ENCODE measurements around the gene NAE1.

Gene NAE1

DNA sequence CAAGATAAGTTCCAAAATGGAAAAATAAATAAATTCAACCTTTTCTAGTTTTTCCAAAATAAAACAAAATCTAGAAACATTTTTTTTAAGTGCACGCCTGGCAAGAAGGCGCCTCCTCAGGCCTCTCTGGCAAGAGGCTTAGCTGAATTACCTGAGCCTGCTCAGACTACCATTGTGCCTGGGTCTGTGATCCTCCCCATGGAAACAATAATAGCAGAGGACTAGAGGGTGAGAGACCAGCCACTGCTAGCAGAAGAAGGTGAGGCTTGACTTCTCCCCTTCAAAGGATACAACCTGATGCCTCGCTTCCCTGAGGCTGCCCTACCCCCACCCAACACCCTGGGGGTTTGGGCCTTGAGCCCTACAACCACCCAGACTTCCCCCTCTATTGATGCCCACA, 44.2 kb downstream of the NAE1 start:
- no peak overlapping the region for H3K27ac ChIP-seq
- no peak for TF ChIP-seq ZFX (IDR thresholded peaks at IDR 0.05)
- TF ChIP-seq CTCF (conservative IDR thresholded peaks at IDR 0.05): no peak

DNA sequence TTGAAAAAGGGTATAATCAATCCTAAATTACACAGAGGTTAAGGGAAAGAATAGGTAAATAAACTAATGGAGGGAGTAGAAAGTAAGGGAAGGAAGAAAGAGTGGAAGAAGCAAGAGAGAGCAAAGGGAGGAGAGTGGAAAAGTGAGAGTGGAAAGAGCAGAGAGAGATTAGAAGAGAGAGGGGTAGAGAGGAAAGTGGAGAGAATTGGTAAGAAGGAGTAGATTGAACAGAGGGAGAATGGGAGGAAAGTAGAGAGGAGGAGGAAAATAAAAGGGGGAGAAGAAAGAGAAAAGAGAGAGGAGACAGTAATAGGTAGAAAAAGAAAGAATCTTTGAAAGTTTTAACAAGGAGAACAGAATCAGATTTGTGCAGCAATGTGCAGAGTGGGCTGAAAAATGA, 54.3 kb downstream of the NAE1 start:
- TF ChIP-seq ZFX (IDR thresholded peaks at IDR 0.05): no peak
- TF ChIP-seq CTCF (conservative IDR thresholded peaks at IDR 0.05): no peak
- no peak overlapping the region for H3K27ac ChIP-seq

DNA sequence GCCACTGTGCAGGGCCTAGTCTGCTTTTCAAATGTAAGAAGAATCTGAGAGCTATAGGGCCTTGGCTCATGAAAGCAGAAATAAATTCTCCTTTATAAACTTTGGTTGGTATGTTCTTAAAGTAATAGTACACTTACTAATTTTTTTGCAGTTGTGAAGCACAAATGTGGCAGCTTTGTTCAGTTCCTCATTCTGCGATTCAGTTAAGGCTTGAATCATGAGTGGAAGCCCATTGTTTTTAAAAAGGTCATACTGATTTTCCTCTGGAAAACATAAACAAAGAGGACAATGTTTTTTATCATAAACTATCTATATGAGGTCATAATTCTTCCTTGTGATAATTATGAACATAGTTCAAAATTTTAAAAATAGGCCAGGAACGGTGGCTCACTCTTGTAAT, 55.8 kb downstream of the NAE1 start:
- H3K27ac ChIP-seq: no peak overlapping the region
- TF ChIP-seq CTCF (conservative IDR thresholded peaks at IDR 0.05): no peak
- no peak for TF ChIP-seq ZFX (IDR thresholded peaks at IDR 0.05)

DNA sequence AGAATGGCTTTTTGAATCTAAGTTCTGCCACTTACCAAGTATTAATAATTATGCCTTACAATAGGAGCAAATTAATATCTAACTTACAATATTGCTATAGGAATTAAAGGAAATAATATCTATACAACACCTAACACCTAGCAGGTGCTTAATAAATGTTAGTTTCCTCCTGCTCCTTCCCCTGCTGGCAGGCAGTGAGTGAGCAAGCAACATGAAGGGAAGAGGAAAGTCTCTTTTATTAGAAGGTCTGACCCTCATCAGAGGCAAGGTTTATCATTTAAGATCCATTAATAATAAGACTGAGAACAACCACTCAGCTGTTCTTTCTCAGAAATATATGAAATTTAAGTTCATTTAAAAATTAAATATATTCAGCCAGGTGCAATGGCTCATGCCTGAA, 72.7 kb downstream of the NAE1 start:
- no peak for TF ChIP-seq ZFX (IDR thresholded peaks at IDR 0.05)
- TF ChIP-seq CTCF (conservative IDR thresholded peaks at IDR 0.05): no peak; the same call in 1 of the 2 replicates
- no peak overlapping the region for H3K27ac ChIP-seq

- TF ChIP-seq ZFX (IDR thresholded peaks at IDR 0.05) (no peak), CTCF (conservative IDR thresholded peaks at IDR 0.05) (no peak)
- no peak overlapping the region for H3K27ac ChIP-seq
Measured at GRCh38 chr16:66754819-66755218, 76.0 kb downstream of the NAE1 start.

DNA sequence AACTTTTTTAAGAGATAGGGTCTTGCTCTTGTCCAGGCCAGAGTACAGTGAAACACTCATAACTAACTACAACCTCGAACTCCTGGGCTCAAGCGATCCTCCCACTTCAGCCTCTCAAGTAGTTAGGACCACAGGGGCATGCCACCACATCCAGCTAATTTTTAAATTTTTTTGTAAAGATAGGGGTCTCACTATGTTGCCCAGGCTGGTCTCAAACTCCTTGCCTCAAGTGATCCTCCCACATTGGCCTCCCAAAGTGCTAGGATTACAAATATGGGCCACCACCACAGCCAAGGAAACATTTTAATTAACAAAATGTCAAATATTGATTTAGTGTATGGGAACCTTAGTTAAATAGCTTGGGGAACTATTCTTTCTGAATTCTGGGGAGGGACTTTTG, 76.6 kb downstream of the NAE1 start:
- H3K27ac ChIP-seq: no peak overlapping the region
- no peak for TF ChIP-seq CTCF (conservative IDR thresholded peaks at IDR 0.05)
- TF ChIP-seq ZFX (IDR thresholded peaks at IDR 0.05): no peak

GRCh38 chr16:66752958-66753357, 77.8 kb downstream of the NAE1 start:
- H3K27ac ChIP-seq: no peak overlapping the region
- TF ChIP-seq ZFX (IDR thresholded peaks at IDR 0.05) (no peak), CTCF (conservative IDR thresholded peaks at IDR 0.05) (no peak)

Measured in C4-2B (cell line).